GM18520 (cell line): ENCODE measurements around the gene TMEM30B.
"Not testable (repeated sequence)": the region's sequence is repeated elsewhere in the genome, so short reads cannot be mapped to it uniquely, and the experiment has no call there.

Experiments
- ATAC-seq: cut with Tn5 transposase; IDR thresholded peaks from one replicate; pipeline ENCODE4 v1.9.1; 2021; ENCODE audit not compliant: unreplicated experiment

TMEM30B gene

DNA sequence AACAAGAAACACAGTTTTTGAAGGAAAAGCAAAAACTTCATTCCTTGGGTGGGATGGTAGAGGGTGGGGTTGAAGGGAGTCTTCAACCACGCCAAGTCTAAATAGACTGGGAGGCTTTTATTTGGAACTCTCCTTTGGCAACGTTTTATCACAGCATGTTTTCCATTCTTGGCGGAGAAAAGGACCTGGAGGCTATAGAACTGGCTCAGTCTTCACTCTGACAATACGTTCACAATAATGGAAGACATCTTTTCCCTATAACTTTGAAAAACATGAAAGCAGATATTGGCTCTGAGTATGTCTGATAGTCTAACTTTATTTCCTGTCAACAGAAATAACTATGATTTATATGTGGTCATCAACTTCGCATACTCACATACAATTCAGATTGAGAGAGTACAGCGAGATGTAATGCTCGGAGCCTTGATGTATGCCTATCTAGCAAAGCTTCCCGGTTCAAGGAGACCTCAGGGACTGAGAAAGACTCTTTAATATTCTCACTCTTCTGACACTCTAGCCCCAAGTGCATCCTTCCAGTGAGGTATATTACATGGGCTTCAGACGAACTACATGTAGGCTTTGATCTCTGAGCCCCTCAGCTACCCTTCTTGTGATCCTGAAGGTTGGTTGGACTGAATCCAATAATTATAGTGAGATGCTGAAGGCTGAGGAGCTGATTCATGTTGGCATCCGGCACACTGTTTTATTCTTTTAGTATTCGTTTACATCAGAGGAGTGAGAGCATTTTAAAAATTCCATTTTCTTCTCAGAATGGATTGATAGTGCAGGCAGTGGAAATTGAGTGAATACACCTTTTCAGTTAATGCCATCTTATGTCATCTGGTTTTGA, 14.0 kb downstream of the TMEM30B start:
- ATAC-seq: no peak

GRCh38 chr14:61266436-61266835, 14.7 kb downstream of the TMEM30B start:
- no peak for ATAC-seq

DNA sequence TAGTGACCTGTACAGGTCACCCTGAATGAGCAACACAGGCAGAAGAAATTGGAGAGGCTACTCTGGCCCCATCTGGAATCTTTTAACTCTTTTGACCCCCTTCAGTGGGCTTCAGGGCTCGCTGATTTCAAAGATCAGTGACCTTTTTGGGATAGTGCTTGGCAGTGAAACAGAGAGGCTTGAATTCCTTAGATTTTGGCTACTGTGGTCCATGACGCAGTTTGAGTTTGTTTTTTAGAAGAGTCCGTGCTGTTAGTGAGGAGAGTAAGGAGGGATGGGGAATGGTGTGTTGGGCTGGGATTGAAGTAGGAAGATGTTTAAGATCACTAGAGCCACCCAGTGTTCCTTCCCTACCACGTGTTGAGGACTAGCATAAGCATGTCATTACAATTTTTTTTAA, 16.5 kb downstream of the TMEM30B start:
- no peak for ATAC-seq

DNA sequence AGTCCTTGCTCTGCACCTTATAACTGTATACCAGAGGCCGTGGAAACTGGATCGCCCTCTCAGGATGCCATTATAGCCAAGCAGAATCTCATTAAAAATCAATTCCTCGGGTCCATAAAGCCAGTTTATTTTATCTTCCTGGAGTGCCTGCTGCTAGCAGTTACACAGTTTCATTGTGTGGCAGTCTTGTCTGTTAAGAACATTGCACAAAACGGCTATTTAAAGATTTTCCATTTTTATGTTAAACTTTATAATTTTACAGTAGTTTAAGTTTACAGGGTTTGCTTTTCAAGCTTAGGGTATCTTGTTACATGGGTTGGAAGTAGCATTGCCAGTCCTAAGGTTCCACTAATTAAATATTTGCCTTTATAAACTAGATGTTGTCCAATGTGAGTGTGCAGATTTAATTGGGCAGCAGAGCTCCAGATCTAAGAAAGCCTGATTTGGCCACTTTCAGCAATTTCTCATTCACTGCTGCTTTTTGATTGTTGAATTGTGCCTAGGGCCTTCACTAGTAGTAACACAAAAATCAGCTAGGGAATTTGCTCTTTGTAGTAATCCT, 17.0 kb downstream of the TMEM30B start:
- ATAC-seq: no peak

GRCh38 chr14:61262082-61262481, 19.1 kb downstream of the TMEM30B start:
- no peak for ATAC-seq

DNA sequence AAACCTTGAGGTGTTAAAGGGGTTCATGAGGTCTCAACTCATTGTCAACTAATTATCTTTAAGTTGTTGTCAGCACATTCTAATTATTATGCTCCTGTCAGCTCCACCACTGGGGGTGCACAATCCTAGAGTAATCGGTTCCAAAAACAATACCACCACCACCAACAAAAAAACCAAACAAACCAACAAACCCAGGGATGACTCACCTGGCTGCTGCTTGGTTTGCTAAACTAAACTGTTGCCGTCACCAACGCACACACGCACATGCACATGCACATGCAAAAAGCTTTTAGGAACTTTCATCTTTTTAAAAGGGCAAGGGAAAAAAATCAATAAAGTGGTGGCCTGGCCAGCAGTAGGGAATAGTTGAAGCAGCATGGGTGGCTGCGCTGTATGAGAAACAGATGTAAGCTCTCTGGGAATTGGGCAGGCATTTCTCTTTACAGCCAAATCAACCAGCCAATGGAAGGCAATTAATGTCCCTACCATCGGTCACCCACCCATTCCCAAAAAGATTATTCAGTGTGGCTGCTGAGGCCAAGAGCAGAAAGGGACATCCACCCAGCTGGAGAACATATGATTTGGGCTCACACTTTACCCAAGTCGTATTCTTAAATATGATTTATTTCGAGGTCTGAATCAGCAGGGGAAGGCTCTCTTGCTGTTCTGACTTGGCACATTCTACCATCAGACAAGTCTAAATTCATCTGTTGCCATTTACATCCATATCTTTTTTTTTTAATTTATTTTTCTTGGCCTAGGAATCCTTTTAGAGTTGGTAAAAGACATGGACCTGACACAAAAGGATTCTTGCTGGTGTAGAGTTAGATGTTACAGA, 20.0 kb downstream of the TMEM30B start:
- no peak for ATAC-seq

DNA sequence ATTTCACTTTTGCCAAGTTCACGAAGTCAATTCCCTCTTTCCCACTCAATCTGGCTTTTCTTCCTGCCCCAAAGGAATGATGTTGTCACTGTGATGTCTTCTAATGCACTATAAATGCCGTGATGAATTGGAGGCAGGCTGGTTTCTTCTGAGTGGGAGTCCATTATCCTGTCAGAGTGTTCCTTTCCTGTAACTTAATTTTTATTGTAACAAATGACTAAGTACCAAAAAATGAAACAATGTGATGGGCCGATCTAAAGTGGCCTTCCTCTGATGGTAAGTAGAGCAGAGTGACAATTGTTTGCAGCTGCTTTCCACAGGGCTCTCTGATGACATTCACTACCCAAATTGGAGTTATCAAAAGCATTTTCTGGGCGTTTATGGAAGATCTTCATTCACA, 22.2 kb downstream of the TMEM30B start:
- ATAC-seq: no peak

GRCh38 chr14:61257469-61258057, 23.6 kb downstream of the TMEM30B start:
- ATAC-seq: no peak

- ATAC-seq: no peak
These were observed 24.2 kb downstream of the TMEM30B start for GRCh38 chr14:61256826-61257468.

- ATAC-seq: no peak
These were observed 25.2 kb downstream of the TMEM30B start for GRCh38 chr14:61255968-61256367.

GRCh38 chr14:61254808-61255526, 26.2 kb downstream of the TMEM30B start:
- ATAC-seq: no peak

- no peak for ATAC-seq
These were observed 27.9 kb downstream of the TMEM30B start for GRCh38 chr14:61253064-61253738.

DNA sequence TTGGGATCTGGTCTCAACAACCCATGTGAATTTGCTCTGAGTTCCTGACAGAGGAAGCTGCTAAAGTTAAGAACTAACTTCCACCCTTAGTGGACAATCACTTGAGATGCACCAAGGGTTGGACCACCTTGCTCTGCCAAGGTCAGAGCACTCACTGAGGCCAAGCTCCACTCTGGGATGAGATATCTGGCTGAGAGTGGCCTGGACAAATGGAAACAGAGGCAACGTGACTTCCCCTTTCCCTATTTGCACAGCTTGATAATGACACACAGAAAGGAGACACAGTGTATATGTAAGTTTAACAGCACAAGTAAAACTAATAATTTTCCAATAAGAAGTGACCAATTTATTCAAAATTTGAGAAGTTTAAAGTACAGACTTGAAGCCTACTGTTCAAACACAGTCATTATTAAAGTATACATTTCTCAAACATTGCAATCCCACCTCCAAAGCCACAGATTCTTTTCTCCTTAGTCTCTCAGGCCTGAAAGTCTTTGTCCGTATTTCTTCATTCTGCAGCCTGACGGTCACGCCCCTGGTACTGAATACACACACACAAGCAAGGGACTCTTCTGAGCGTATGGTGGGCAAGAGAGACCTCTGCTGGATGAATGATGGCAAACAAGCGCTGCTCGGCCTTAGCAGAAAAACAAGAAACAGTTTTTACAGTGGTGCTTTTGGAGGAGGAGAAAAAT, 28.6 kb downstream of the TMEM30B start:
- no peak for ATAC-seq

GRCh38 chr14:61250063-61250462, 31.1 kb downstream of the TMEM30B start:
- no peak for ATAC-seq

DNA sequence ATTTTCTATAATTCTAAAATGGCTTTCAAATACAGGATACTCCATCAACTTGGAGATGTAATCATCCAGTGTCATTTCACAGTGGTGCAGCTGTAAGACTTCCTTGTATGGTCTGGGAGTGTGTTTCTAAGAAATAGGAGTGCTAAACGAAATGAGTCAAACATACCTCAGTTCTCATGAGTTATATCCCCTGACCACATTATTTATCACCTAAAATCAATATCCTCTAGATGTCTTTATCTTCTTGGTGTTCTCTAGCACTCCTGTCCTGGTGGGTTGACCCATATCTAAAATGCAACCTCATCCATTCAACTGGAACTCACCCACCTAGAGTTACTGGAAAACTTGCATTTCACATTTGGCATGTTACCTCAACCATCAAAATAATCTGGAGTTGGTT, 33.2 kb downstream of the TMEM30B start:
- no peak for ATAC-seq

DNA sequence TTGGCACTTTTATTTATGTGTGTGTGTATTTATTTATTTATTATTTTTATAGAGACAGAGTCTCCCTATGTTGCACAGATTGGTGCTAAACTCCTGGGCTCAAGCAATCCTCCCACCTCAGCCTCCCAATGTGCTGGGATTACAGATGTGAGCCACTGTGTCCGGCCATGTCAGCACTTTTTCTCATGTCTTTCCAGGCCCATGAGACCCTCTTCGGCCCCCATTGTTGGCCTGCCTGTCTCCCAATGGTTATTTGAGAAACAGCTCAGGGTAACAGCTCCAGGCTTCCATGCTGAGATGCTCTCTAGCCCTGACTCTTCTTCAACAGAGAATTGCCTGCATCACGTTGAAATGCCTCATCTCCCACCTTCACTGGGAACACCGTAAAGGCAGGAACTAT, 34.4 kb downstream of the TMEM30B start:
- ATAC-seq: no peak

GRCh38 chr14:61244009-61244408, 37.1 kb downstream of the TMEM30B start:
- ATAC-seq: no peak

DNA sequence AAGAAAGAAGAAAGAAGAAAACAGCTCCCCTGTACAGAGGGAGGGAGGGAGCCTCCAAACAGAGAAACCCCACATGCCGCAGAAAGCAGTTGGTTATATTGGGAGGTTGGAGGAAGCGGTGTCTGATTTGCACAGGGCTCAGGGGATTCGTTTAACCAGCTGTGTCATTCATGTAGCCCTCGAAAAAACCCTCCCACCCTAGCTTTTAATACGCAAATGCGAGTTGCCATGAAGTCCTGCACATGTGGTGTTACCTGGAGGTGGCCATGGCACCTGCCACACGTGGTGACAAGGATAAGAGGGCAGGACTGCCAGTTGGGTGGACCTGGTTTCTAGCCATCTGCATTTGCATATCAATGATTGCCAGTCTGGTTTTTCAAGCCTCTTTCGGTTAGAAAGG, 40.9 kb downstream of the TMEM30B start:
- no peak for ATAC-seq

GRCh38 chr14:61239285-61239684, 41.9 kb downstream of the TMEM30B start:
- not testable (repeated sequence) for ATAC-seq
